HepG2 (cell line): ENCODE results near the gene GATC.

Experiments
- EP300 ChIP-seq, 3 experiments: sonication (generic) in 1 of 3; formaldehyde crosslinking in 1 of 3; IDR thresholded peaks; 2 replicates each; pipeline versions ENCODE4 v1.5.1 to v1.6.1; 2011 to 2020; ENCODE audit warnings: low read depth in 2 of 3, low read length in 2 of 3, borderline replicate concordance in 1 of 3, improper control_type of control experiment in 1 of 3, mild to moderate bottlenecking in 1 of 3, missing genetic modification reagents in 1 of 3, moderate library complexity in 1 of 3
- GABPA ChIP-seq, 2 experiments: IDR thresholded peaks; 2 replicates each; pipeline ENCODE4 v1.6.1; 2011 to 2016; ENCODE audit warnings: low read depth in 2 of 2, low read length in 1 of 2, missing biosample characterization in 1 of 2, missing genetic modification characterization in 1 of 2
- JUNB ChIP-seq: sonication (generic); formaldehyde crosslinking; IDR thresholded peaks from 2 replicates; pipeline ENCODE4 v1.8.0; 2022; ENCODE audit warnings: missing genetic modification reagents, mild to moderate bottlenecking, borderline replicate concordance
- ZNF121 ChIP-seq: sonication (generic); formaldehyde crosslinking; IDR thresholded peaks from 2 replicates; pipeline ENCODE4 v1.5.0; 2020; ENCODE audit warnings: mild to moderate bottlenecking, missing genetic modification reagents
- ZNF276 ChIP-seq: sonication (generic); formaldehyde crosslinking; IDR thresholded peaks from 2 replicates; pipeline ENCODE4 v1.4.0; 2020; ENCODE audit warnings: mild to moderate bottlenecking, low read depth, missing genetic modification reagents
- ZNF282 ChIP-seq: fragments of 450-650 bp; IDR thresholded peaks from 2 replicates; pipeline ENCODE4 v1.6.1; 2018; ENCODE audit not compliant: partially characterized antibody
- TF ChIP-seq, protein P1 (sequence below): sonication (generic); formaldehyde crosslinking; IDR thresholded peaks from 2 replicates; pipeline ENCODE4 v1.5.0; 2020; ENCODE audit warnings: mild to moderate bottlenecking, missing genetic modification reagents, moderate library complexity

DNA sequence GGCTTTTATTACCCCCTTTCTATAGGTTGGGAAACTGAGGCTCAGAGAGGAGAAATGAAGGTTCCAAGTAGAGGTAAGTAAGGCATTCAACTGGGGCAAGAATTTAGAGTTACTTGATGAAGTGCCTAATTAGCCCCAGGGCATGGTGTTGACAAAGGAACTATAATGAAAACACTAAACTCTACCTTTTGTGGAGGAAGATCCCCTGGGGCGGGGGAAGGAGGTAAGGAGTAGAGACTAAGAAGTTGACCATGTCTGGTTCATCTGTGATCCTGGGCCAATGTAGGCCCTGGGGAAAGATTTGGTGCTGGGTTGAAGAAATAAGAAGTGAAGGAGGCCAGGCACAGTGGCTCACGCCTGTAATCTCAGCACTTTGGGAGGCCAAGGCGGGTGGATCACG lies 24.5 kb upstream of the GATC start:
- TF ChIP-seq, protein P1, sequence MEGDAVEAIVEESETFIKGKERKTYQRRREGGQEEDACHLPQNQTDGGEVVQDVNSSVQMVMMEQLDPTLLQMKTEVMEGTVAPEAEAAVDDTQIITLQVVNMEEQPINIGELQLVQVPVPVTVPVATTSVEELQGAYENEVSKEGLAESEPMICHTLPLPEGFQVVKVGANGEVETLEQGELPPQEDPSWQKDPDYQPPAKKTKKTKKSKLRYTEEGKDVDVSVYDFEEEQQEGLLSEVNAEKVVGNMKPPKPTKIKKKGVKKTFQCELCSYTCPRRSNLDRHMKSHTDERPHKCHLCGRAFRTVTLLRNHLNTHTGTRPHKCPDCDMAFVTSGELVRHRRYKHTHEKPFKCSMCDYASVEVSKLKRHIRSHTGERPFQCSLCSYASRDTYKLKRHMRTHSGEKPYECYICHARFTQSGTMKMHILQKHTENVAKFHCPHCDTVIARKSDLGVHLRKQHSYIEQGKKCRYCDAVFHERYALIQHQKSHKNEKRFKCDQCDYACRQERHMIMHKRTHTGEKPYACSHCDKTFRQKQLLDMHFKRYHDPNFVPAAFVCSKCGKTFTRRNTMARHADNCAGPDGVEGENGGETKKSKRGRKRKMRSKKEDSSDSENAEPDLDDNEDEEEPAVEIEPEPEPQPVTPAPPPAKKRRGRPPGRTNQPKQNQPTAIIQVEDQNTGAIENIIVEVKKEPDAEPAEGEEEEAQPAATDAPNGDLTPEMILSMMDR (CRISPR knock-in tag), result no peak
- no peak for TF ChIP-seq ZNF276 (CRISPR knock-in tag)
- TF ChIP-seq ZNF282, result no peak
- no peak for TF ChIP-seq JUNB
- no peak for TF ChIP-seq EP300 (IDR thresholded peaks at IDR 0.05; ENCODE audit: low read depth in 2 of 2, low read length in 2 of 2)
- no peak for TF ChIP-seq EP300 (CRISPR knock-in tag; IDR thresholded peaks at IDR 0.05; ENCODE audit: borderline replicate concordance)
- no peak for TF ChIP-seq GABPA (IDR thresholded peaks at IDR 0.05; ENCODE audit: low read depth, low read length)
- TF ChIP-seq GABPA (CRISPR knock-in tag; IDR thresholded peaks at IDR 0.05; ENCODE audit: low read depth), result no peak
- TF ChIP-seq ZNF121 (CRISPR knock-in tag), result no peak
